AG04450 (cell line): ENCODE data around the gene TTC28. TPM values are rescaled to one million over a fixed set of nuclear protein-coding genes. Genes with fewer than 3 reads are reported as not detected.

Source experiments
- CTCF ChIA-PET: fragments of 300-600, 350-600 bp; formaldehyde crosslinking; extraction: SDS; loops from one replicate; lab custom pipeline; 2022; ENCODE audit warnings: antibody characterized with exemption, inconsistent platforms; lab: Charles Lee
- POLR2A ChIA-PET: fragments of 350-600 bp; formaldehyde crosslinking; extraction: SDS; loops from one replicate; lab custom pipeline; 2021; ENCODE audit warnings: antibody characterized with exemption, inconsistent platforms; lab: Yijun Ruan, JAX
- DNase-seq: peaks from one replicate; pipeline ENCODE4 v3.0.0-alpha.2; 2011; ENCODE audit warnings: low read depth, low spot score
- H3K27ac ChIP-seq: one replicate; pipeline ENCODE4 v1.5.1; 2012; ENCODE audit warnings: low read depth, low read length, control low read depth
- H3K27me3 ChIP-seq: one replicate; pipeline ENCODE4 v1.6.0; 2012; ENCODE audit warnings: low read length; ENCODE audit not compliant: control insufficient read depth, insufficient read depth
- H3K4me3 ChIP-seq: 2 replicates; pipeline ENCODE4 v1.5.1; 2011; ENCODE audit warnings: mild to moderate bottlenecking, low read depth, low read length, control low read depth
- H3K9me3 ChIP-seq: 2 replicates; pipeline ENCODE4 v1.5.1; 2012; ENCODE audit warnings: low read length; ENCODE audit not compliant: control insufficient read depth, insufficient read depth
- polyA plus RNA-seq: library from polyadenylated mRNA; depleted of rRNA; stranded (reverse); fragments of >200 nt; gene quantifications from 2 replicates; pipeline ENCODE4 v1.2.3, GENCODE V29; 2011
- TF ChIP-seq, protein P1 (sequence below): IDR thresholded peaks from 2 replicates; pipeline ENCODE4 v1.5.1; 2011; ENCODE audit warnings: low read depth, low read length, control low read depth, inconsistent platforms

The TTC28 gene
- polyA plus RNA-seq, 1 experiment = 11.2 TPM

DNA sequence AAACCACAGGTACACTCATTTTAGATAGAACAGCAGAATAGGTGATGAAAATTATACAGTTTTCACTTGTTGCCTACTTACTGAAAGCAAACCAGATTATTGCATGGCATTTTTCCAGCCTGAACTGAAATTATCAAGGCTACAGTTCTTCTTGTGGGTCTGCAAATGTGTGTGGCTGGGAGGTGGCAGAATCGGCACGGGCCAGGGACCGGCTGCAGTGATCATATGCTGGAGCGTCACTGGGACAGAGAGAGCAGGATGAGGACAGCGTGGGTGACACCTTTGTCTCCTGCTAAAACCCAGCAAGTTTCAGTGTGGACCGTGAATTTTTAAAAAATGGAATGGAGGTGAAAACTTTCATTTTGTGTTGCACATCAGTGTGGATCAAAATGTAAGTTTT is 701.3 kb downstream of the TTC28 start:
- Histone ChIP-seq H3K9me3 (no peaks in the 10 kb centered on the region; the same call in 1 of the 2 replicates), H3K27me3 (no peaks in the 10 kb centered on the region), H3K27ac (no peak overlapping the region), H3K4me3 (no peak overlapping the region)
- no peak for DNase-seq
- CTCF ChIA-PET = no interaction called here
- TF ChIP-seq, protein P1, sequence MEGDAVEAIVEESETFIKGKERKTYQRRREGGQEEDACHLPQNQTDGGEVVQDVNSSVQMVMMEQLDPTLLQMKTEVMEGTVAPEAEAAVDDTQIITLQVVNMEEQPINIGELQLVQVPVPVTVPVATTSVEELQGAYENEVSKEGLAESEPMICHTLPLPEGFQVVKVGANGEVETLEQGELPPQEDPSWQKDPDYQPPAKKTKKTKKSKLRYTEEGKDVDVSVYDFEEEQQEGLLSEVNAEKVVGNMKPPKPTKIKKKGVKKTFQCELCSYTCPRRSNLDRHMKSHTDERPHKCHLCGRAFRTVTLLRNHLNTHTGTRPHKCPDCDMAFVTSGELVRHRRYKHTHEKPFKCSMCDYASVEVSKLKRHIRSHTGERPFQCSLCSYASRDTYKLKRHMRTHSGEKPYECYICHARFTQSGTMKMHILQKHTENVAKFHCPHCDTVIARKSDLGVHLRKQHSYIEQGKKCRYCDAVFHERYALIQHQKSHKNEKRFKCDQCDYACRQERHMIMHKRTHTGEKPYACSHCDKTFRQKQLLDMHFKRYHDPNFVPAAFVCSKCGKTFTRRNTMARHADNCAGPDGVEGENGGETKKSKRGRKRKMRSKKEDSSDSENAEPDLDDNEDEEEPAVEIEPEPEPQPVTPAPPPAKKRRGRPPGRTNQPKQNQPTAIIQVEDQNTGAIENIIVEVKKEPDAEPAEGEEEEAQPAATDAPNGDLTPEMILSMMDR = no peak
- POLR2A ChIA-PET = no interaction called here

DNA sequence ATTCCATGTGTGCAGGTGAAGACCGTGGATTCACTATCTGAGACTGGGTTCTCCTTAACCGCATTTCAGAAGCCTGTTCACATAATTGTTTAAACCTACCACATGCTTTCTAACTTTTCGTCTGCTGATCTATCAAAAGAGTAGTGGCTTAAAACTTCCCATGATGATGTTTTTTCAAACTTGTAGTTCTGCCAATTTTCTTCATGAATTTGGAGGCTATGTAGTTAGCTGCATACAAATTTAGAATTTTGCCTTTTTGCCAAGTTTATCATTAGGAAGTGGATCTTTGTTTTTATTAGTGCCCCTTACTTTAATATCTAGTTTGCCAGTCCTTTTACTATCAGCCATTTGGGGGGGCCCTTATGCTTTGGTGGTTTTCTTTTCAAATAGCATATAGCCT is 703.1 kb downstream of the TTC28 start:
- CTCF ChIA-PET = no interaction called here
- POLR2A ChIA-PET = no interaction called here
- TF ChIP-seq, protein P1 = no peak
- Histone ChIP-seq H3K9me3 (no peaks in the 10 kb centered on the region), H3K27ac (no peak overlapping the region), H3K27me3 (no peaks in the 10 kb centered on the region), H3K4me3 (no peak overlapping the region)
- DNase-seq = no peak

DNA sequence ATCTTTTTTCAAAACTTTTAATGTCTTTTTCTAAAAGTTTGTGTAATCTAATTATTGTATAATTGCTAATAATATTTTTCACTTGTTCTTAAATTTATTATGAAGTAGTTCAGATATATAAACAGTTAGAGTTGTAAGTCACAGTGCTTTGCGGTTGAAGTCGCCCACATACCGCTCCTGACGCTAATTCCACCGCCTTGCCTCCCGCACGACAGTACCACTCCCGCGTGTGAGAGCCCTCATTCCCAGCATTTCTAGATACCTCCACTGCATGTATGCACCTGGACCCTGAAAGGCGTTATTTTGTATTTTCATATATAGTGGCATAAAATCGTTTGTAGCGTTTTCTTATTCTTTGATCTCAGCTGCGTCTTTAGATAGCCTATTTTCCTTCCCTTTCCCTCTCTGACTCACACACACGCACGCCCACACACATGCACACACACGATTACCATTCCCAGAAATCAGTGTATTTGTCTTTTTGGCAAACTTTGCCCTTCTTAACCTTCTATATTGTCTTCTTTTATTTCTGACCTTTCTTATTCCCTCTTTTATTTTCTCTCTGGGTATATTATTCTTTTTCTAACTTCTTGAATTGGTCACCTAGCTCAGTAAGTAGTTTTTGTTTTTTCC is 704.1 kb downstream of the TTC28 start:
- H3K27me3 ChIP-seq = no peaks in the 10 kb centered on the region
- POLR2A ChIA-PET = no interaction called here
- DNase-seq = no peak
- H3K4me3 ChIP-seq = no peak overlapping the region
- TF ChIP-seq, protein P1 = no peak
- H3K27ac ChIP-seq = no peak overlapping the region
- H3K9me3 ChIP-seq = no peaks in the 10 kb centered on the region
- CTCF ChIA-PET = no interaction called here

DNA sequence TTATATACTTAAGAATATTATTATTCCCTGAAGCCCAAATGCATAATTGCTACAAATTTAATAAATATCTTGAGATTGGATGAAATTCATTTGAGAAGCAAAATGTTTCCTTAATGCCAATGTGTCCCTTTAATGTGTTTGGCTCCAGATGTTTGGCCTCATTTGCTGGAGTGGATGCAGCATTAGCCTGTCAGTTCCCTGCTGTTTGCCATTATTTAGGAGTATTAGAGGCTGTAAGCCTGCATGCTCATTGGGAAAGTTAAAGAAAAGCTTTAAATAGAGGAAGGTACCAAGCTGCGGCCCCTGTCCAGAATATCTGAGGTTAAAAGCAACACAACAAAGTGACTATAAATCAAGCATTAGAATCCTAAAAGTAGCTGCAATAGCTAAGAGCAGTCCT is 705.8 kb downstream of the TTC28 start:
- H3K27me3 ChIP-seq = no peaks in the 10 kb centered on the region
- no peak overlapping the region for H3K4me3 ChIP-seq
- POLR2A ChIA-PET = no interaction called here
- no peak overlapping the region for H3K27ac ChIP-seq
- DNase-seq = no peak
- no peaks in the 10 kb centered on the region for H3K9me3 ChIP-seq
- TF ChIP-seq, protein P1 = no peak
- CTCF ChIA-PET = no interaction called here

DNA sequence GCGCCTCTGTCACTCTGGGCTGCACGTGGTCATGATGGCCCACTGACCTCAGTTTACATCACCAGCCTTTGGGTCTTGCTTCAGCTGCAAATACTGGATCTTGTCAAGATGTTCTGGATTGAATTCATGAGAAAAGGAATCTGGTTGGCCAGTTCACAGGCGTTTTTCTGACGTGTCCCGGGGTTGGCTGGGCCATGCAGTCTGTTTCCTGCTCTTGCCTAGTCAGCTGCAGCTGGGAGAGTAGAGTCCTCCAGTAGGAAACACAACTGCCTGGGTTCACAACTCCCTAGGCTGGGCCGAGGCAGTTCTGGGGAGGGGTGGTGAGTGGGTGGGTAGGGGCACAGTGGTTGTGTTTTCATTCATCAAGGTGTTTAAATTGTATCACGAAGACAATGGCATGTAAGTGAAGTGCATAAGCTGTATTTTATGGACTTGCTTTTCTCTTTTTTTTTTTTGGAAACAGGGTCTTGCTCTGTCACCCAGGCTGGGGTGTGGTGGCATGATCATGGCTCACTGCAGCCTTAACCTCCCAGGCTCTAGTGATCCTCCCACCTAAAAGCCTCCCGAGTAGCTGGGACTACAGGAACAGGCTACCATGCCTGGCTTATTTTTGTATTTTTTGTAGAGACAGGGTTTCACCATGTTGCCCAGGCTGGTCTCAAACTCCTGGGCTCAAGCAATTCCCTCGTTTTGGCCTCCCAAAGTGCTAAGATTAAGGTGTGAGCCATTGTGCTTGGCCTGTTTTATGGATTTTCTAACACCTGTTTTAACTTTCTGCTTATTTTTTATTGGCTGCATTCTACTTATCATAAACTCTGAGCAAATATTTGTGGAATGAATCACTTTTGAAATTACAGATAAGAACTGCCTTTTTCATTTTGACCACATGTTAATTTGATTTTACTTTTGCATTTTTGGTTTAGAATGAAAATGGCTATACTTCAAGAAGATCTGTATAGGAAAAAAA is 706.6 kb downstream of the TTC28 start:
- Histone ChIP-seq H3K27me3 (no peaks in the 10 kb centered on the region), H3K4me3 (no peak overlapping the region), H3K9me3 (no peaks in the 10 kb centered on the region), H3K27ac (no peak overlapping the region)
- CTCF ChIA-PET = no interaction called here
- POLR2A ChIA-PET = interaction anchor here (0.7 to 1.4 kb wide), 3 partner anchors 14 to 54 kb away, joined by 3 to 7 read pairs (median 3); partner anchors contain the start of gene PITPNB
- no peak for DNase-seq
- TF ChIP-seq, protein P1 = no peak
